ENCODE measurements around the gene FYTTD1.

Gene FYTTD1

GRCh38 chr3:197737749-197738462 is 11.8 kb upstream of the FYTTD1 start:
- DNase-seq, result no peak

- no peak for DNase-seq
These were observed 6.9 kb upstream of the FYTTD1 start for GRCh38 chr3:197742787-197743186.

- no peak for DNase-seq
These were observed 3.5 kb upstream of the FYTTD1 start for GRCh38 chr3:197746209-197746608.

- no peak for DNase-seq
These were observed 2.9 kb upstream of the FYTTD1 start for GRCh38 chr3:197746801-197747237.

DNA sequence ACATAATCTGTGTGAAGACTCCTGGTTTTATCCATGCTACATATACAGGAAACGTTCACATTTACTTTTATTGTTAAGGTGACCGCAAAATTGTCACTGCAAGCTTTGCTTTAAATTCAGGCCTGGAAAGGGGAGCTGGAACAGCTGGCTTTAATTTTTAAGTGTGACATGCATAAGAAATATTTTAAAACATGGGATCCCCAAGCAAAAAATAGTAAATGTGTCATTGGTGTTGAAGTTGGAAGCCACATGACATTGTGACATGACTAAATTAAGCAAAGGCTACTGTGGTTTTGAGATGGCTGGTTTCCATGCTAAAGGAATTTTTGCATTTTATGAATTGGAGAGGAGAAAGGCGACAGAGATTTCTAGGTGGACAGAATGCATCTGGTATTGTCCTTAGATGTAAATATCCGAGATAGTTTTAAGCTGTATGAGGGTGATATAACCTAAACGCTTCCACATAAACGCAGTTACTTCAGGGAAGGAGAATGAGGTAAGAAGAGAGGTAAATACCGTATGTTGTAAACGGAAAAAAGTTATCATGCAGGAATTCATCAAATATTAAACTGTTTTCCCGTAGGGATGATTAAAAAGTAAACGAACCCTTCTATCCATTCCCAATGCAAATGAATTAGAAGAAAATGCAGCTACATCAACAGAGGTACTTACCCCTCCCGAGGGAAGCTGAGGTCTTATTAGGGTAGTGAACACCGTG is 927 bp upstream of the FYTTD1 start:
- DNase-seq, result no peak

- no peak for DNase-seq
These were observed 425 bp upstream of the FYTTD1 start for GRCh38 chr3:197749315-197749600.

DNA sequence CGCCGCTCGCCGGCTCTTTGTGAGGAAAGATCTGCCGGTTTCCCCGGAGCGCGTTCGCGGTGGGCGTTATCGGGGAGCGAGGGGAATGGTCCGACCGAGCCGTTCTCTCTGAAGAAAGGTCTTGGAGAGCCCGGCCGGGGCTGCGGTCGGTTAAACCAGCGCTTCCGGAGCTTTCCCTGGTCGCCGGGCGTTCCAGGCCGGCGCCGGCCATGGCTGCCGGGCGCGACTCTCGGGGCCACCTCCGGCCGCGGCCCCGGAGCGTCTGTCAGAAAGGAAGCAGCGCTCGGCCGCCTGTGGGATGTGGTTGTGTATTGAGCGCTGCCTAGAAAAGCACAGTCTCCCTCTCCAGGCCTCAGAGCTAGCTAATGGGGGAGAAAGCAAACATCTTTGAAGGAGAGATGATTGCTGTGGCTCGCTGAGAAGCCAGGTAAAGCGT is 731 bp downstream of the FYTTD1 start:
- peak; percentile 73 for DNase-seq

GRCh38 chr3:197750858-197751737 is 1.4 kb downstream of the FYTTD1 start:
- peak; percentile 53 for DNase-seq

DNA sequence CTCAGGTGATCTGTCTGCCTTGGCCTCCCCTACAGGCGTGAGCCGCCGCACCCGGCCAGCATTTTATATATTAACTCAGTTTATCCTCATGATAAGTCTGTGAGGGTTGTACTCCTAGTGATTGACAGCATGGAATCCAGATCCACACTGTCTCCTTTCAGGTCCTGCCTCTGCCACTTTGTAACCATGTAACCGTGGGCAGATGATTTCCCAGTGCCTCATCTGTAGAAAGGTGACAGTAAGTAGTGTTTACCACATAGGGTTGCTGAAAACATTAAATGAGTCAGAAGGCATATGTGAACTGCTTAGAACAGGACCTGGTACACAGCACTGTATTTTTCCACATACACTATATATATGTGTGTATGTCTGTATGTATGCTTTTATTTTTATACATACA is 2.4 kb downstream of the FYTTD1 start:
- DNase-seq, result no peak

GRCh38 chr3:197753263-197753662 is 3.6 kb downstream of the FYTTD1 start:
- no peak for DNase-seq

GRCh38 chr3:197756704-197757103 is 7.0 kb downstream of the FYTTD1 start:
- DNase-seq, result no peak

DNA sequence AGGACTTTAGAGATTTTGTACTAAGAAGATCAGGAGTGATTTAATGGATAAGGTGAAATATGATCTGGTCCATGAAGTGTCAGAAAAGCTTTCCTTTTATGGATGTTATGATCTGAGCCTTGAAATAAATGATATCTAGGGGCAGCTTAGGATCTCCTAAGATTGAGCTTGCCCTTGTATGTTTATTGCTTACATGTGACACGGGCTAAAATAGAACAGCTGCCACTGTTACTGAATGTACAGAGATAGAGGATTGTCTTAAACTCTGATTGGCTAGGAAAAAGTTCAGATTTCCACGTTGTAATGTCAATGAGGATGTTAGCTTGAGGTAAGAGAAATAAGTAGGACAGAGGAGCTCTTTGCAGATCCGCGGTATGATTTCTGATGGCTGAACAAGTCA is 8.8 kb downstream of the FYTTD1 start:
- no peak for DNase-seq

DNA sequence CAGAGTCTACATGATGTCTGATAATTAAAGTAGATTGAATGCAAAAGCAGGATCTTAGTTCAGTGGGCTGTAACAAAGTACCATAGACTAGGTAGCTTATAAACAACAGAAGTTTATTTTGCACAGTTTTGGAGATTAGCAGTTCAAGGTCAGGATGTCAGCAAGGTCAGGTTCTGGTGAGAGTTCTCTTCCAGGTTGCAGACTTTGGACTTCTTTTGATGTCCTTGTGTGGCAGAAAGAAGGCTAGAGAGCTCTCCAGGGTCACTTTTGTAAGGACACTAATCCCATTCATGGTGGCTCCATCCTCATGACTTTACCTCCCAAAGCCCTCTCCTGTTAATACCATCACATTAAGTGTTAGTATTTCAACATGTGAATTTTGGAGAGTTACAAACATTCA is 12.1 kb downstream of the FYTTD1 start:
- no peak for DNase-seq

DNA sequence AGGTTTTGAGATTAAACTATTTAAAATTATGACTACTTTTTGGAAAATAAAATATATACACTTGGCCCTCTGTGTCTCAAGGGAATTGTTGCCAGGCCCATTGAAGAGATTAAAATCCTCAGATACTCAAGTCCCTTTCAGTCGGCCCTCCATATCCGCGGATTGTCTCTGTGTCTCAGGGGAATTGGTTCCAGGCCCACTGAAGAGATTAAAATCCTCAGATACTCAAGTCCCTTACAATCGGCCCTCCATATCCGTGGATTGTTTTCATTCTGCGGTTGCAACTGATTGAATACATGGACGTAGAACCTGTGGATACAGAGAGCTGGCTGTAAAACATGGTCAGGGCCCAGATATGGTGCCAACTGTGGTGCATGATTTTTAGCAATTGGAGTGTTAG is 25.6 kb downstream of the FYTTD1 start:
- no peak for DNase-seq

DNA sequence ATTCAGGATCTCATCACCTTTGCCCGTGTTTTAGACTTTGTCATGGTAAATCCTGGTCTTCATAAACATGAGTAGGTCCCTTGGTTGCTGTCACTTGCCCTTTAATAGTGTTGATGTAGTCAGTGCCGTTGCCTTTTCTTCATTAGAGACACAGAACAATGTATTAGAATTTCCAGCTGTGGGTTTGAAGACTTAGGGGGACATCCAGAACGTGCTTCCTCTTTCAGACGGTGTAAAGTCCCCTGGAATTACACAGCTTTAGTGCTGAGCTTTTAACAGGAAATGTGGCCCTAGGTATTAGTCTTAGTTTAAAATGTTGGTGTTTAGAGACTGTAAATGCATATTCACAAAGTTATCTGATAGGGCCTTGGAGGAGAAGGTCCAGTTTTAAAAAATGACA is 32.5 kb downstream of the FYTTD1 start:
- DNase-seq, result no peak

DNA sequence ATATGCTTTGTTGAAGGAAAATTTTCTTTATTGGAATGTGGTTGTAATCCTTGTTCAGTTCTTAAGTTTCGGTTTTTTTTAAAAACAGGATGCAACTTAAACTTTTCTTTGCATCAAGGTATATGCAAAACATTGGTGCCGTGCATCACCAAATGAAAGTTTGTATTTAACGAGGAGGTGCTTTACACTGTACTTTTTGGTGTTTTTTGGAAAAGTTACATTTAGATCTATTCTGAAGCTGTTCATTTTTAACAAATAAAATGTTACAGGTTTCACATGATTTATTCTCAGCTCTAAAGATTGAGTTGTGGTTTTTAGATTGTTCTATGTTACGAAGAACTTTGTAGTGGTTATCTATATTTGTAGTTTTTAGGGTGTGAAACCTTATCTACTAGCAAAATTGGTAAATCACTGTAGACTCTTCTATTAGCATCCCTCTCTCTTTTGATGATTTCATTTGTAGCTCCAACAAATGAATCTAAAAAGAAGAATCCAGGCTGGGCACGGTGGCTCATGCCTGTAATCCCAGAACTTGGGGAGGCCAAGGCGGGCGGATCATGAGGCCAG is 34.4 kb downstream of the FYTTD1 start:
- no peak for DNase-seq

GRCh38 chr3:197787412-197787811 is 37.7 kb downstream of the FYTTD1 start:
- no peak for DNase-seq

GRCh38 chr3:197789309-197789708 is 39.6 kb downstream of the FYTTD1 start:
- DNase-seq, result no peak

DNA sequence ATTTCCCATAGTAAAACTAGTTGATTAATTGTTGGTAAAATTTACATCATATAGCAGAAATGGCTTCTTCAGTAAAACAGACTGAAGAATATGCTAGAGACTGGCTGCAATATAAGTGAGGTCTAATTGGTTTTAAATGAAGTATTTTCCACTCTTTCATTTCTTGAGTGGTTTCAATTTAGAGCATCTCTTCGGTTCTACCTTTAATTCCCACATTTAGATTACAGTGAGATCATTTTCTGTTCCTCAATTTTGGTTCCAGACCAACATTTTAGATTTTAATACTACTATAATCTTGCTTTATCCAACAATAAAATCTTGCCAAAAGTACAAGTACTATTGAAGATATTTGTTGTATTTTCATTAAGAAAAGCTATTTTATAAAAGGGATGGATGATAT is 40.4 kb downstream of the FYTTD1 start:
- no peak for DNase-seq

- DNase-seq, result peak; percentile 93
These were observed 41.6 kb downstream of the FYTTD1 start, which contains the start of gene LRCH3 for GRCh38 chr3:197791113-197791891. LRCH3 (plus strand) TSS chr3:197791254; CDS start chr3:197791279, 25 bp downstream.

GRCh38 chr3:197791892-197792647 is 42.4 kb downstream of the FYTTD1 start:
- DNase-seq, result no peak

DNA sequence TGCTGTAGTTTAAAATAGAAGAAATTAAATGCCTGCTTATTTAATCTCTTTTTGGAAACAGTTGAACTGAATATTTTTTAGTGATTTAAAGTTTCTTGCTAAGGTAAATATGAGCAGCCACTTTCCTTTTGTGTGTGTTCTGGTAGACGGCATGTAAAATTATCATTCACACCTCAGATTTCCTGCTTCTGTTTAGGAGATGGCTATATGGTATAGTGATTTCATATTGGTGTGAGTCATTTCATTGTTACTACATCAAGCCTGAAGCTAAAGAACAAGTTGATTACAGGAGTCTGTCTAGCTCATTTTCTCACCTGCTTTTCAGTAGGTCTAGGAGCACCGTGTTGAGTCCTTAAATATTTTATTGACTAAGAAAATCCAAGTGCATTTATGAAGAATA is 43.6 kb downstream of the FYTTD1 start:
- no peak for DNase-seq

All from right hindlimb (tissue), 1 donor.